Activated T-helper 1 cell treated with anti-CD3 and anti-CD28 coated beads, Interleukin-12 subunit alpha, Interleukin-12 subunit beta, Interleukin-2, Interleukin-4 antibody, amounts not matched to agents 30 ng/mL and 10 ng/mL and 1 ng/mL, durations not matched to agents 14 hours and 24 hours and 36 hours (primary cell): ENCODE results near the gene GPAM. TPM values are rescaled to one million over a fixed set of nuclear protein-coding genes. Genes with fewer than 3 reads are reported as not detected.
"Not testable (repeated sequence)": the region's sequence is repeated elsewhere in the genome, so short reads cannot be mapped to it uniquely, and the experiment has no call there.

Source experiments
- DNase-seq: peaks from one replicate; pipeline ENCODE4 v3.0.0; 2021; ENCODE audit warnings: low spot score
- H3K27ac Mint-ChIP-seq: one replicate; pipeline ENCODE4 v1.8.0; 2021; ENCODE audit warnings: mild to moderate bottlenecking, mixed read lengths
- H3K27me3 Mint-ChIP-seq: one replicate; pipeline ENCODE4 v1.8.0; 2022; ENCODE audit warnings: mild to moderate bottlenecking, moderate library complexity, mixed read lengths; ENCODE audit not compliant: insufficient read depth
- H3K36me3 Mint-ChIP-seq: one replicate; pipeline ENCODE4 v1.8.0; 2021; ENCODE audit warnings: low read depth, mixed read lengths
- H3K4me1 Mint-ChIP-seq: one replicate; pipeline ENCODE4 v1.8.0; 2021; ENCODE audit warnings: low read depth, mixed read lengths
- H3K4me3 Mint-ChIP-seq: one replicate; pipeline ENCODE4 v1.8.0; 2021; ENCODE audit warnings: mild to moderate bottlenecking, moderate library complexity, mixed read lengths
- H3K9me3 Mint-ChIP-seq: one replicate; pipeline ENCODE4 v1.8.0; 2021; ENCODE audit warnings: mixed read lengths
- intact Hi-C: fragments of 100-400 bp; cut with micrococcal nuclease; formaldehyde crosslinking; loops from one replicate; pipeline ENCODE4 v1.15.1; 2024
- total RNA-seq: library from RNA; stranded (reverse); gene quantifications from 2 replicates; pipeline ENCODE4 v1.2.3, GENCODE V29; 2022

GPAM gene
- 10.2 and 10.5 TPM in 2 replicates for total RNA-seq

GRCh38 chr10:112183329-112184051 lies at the start of gene GPAM:
GPAM (minus strand) TSS chr10:112183765; CDS start chr10:112181784, 1,981 bp downstream.
- peaks cover 9% of the 10 kb centered on the region for H3K9me3 Mint-ChIP-seq
- DNase-seq, result peak; percentile 98
- peaks cover 4% of the 10 kb centered on the region for H3K36me3 Mint-ChIP-seq
- H3K4me1 Mint-ChIP-seq, result peaks cover 34% of the 10 kb centered on the region
- intact Hi-C loops, result loop anchor here (1.0 to 10.0 kb wide), 7 partner anchors 43 to 1571 kb away; partner anchors contain the start of genes BBIP1, SHOC2 and VTI1A
- H3K4me3 Mint-ChIP-seq, result peak within 1 kb of the TSS; percentile 86
- peaks cover 4% of the 10 kb centered on the region for H3K27me3 Mint-ChIP-seq
- H3K27ac Mint-ChIP-seq, result peak within 1 kb of the TSS; percentile 93

- intact Hi-C loops, result no loop called here
- Mint-ChIP-seq H3K9me3 (no peaks in the 10 kb centered on the region), H3K27me3 (peaks cover 6% of the 10 kb centered on the region), H3K4me3 (no peak overlapping the region), H3K36me3 (no peaks in the 10 kb centered on the region), H3K4me1 (no peaks in the 10 kb centered on the region), H3K27ac (no peak overlapping the region)
- DNase-seq, result no peak
These were observed 49.1 kb upstream of the GPAM start for GRCh38 chr10:112232670-112233069.

- intact Hi-C loops, result no loop called here
- no peaks in the 10 kb centered on the region for H3K4me1 Mint-ChIP-seq
- no peak for DNase-seq
- no peak overlapping the region for H3K27ac Mint-ChIP-seq
- H3K4me3 Mint-ChIP-seq, result no peak overlapping the region
- no peaks in the 10 kb centered on the region for H3K9me3 Mint-ChIP-seq
- peaks cover 6% of the 10 kb centered on the region for H3K27me3 Mint-ChIP-seq
- no peaks in the 10 kb centered on the region for H3K36me3 Mint-ChIP-seq
These were observed 48.2 kb upstream of the GPAM start for GRCh38 chr10:112231602-112232400.

- H3K9me3 Mint-ChIP-seq, result no peaks in the 10 kb centered on the region
- H3K27me3 Mint-ChIP-seq, result peaks cover 8% of the 10 kb centered on the region
- intact Hi-C loops, result no loop called here
- DNase-seq, result no peak
- H3K36me3 Mint-ChIP-seq, result no peaks in the 10 kb centered on the region
- H3K4me1 Mint-ChIP-seq, result no peaks in the 10 kb centered on the region
- no peak overlapping the region for H3K27ac Mint-ChIP-seq
- H3K4me3 Mint-ChIP-seq, result no peak overlapping the region
These were observed 46.9 kb upstream of the GPAM start for GRCh38 chr10:112230325-112230988.

- Mint-ChIP-seq H3K9me3 (no peaks in the 10 kb centered on the region), H3K4me1 (no peaks in the 10 kb centered on the region), H3K27ac (no peak overlapping the region), H3K36me3 (no peaks in the 10 kb centered on the region), H3K27me3 (peaks cover 8% of the 10 kb centered on the region), H3K4me3 (no peak overlapping the region)
- DNase-seq, result no peak
- intact Hi-C loops, result no loop called here
These were observed 46.3 kb upstream of the GPAM start for GRCh38 chr10:112229901-112230300.

- Mint-ChIP-seq H3K4me3 (no peak overlapping the region), H3K36me3 (no peaks in the 10 kb centered on the region), H3K27ac (no peak overlapping the region), H3K4me1 (no peaks in the 10 kb centered on the region), H3K9me3 (no peaks in the 10 kb centered on the region), H3K27me3 (peaks cover 8% of the 10 kb centered on the region)
- DNase-seq, result no peak
- intact Hi-C loops, result no loop called here
These were observed 45.5 kb upstream of the GPAM start for GRCh38 chr10:112229096-112229495.

GRCh38 chr10:112228366-112229088 lies 45.0 kb upstream of the GPAM start:
- H3K36me3 Mint-ChIP-seq, H3K27ac Mint-ChIP-seq, H3K4me1 Mint-ChIP-seq, H3K9me3 Mint-ChIP-seq, H3K4me3 Mint-ChIP-seq, intact Hi-C loops, DNase-seq, H3K27me3 Mint-ChIP-seq: not testable (repeated sequence)

GRCh38 chr10:112227331-112227987 lies 43.9 kb upstream of the GPAM start:
- intact Hi-C loops, result no loop called here
- peaks cover 10% of the 10 kb centered on the region for H3K27me3 Mint-ChIP-seq
- no peak for DNase-seq
- H3K9me3 Mint-ChIP-seq, result no peaks in the 10 kb centered on the region
- H3K27ac Mint-ChIP-seq, result no peak overlapping the region
- no peaks in the 10 kb centered on the region for H3K36me3 Mint-ChIP-seq
- H3K4me3 Mint-ChIP-seq, result no peak overlapping the region
- no peaks in the 10 kb centered on the region for H3K4me1 Mint-ChIP-seq

- Mint-ChIP-seq H3K9me3 (no peaks in the 10 kb centered on the region), H3K36me3 (no peaks in the 10 kb centered on the region), H3K4me3 (no peak overlapping the region), H3K27ac (no peak overlapping the region), H3K4me1 (no peaks in the 10 kb centered on the region), H3K27me3 (peaks cover 8% of the 10 kb centered on the region)
- intact Hi-C loops, result no loop called here
- no peak for DNase-seq
These were observed 43.1 kb upstream of the GPAM start for GRCh38 chr10:112226439-112227248.

- Mint-ChIP-seq H3K27me3 (peaks cover 8% of the 10 kb centered on the region), H3K4me1 (no peaks in the 10 kb centered on the region), H3K36me3 (no peaks in the 10 kb centered on the region), H3K4me3 (no peak overlapping the region), H3K9me3 (no peaks in the 10 kb centered on the region), H3K27ac (no peak overlapping the region)
- intact Hi-C loops, result no loop called here
- no peak for DNase-seq
These were observed 42.3 kb upstream of the GPAM start for GRCh38 chr10:112225771-112226438.

GRCh38 chr10:112224933-112225529 lies 41.5 kb upstream of the GPAM start:
- peaks cover 7% of the 10 kb centered on the region for H3K9me3 Mint-ChIP-seq
- no peaks in the 10 kb centered on the region for H3K4me1 Mint-ChIP-seq
- intact Hi-C loops, result no loop called here
- H3K27ac Mint-ChIP-seq, result no peak overlapping the region
- H3K4me3 Mint-ChIP-seq, result no peak overlapping the region
- peaks cover 1% of the 10 kb centered on the region for H3K36me3 Mint-ChIP-seq
- no peak for DNase-seq
- peaks cover 8% of the 10 kb centered on the region for H3K27me3 Mint-ChIP-seq
